ENCODE measurements around the gene ORAI2. TPM values are rescaled to one million over a fixed set of nuclear protein-coding genes. Genes with fewer than 3 reads are reported as not detected.
A peak's percentile ranks its signal among the peaks of the same experiment; 100 is the strongest.

ORAI2 gene
- polyA plus RNA-seq, 3 donors from 2014 or later = 73.5 to 125 (median 80.6) TPM

DNA sequence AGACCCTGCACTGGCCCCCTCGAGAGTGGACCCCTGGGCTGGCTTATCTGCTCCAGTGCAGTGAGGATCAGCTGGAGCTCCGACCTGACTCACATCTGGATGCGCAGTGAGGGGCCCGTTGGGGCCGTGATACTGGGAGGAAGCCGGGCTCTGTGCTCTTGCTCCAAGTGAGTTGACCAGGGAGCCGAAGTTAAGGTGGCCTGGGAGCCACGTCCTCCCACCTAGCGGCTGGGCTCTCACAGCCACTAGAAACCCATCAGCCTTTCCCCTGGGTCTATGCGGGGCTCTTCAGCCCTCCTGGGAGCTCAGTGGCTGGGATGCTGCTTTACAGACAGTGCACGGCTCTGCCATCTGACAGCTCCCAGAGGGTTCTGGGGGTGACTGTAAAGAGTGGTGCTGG is 22.2 kb downstream of the ORAI2 start:
- Mint-ChIP-seq H3K4me3 (no peak overlapping the region), H3K4me1 (peaks cover 0 to under 1% of the 10 kb centered on the region in 2 donors), H3K27me3 (ENCODE audit: low read depth in 3 of 3) (peaks cover 0 to 2% (median 0%) of the 10 kb centered on the region in 3 donors), H3K27ac (no peak overlapping the region), H3K36me3 (peaks cover 0 to 3% (median 1%) of the 10 kb centered on the region in 3 donors), H3K9me3 (no peaks in the 10 kb centered on the region)
- no peak for DNase-seq

DNA sequence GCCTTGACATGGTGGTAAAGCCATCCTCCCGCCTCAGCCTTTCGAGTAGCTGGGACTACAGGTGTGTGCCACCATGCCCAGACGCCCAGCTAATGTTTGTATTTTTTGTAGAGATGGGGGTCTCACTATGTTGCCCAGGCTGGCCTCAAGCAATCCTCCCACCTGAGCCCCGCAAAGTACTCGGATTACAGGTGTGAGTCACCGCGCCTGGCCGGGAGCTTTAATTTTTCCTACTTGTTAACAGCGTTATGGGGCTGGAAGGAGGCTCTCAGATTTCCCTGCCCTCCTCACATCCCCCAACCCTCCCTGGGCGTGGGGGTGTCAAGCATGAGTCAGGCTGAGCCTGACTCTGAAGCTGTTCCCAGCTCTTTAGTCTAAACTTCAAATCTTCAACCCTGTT is 23.0 kb downstream of the ORAI2 start:
- DNase-seq = no peak
- Mint-ChIP-seq H3K27me3 (ENCODE audit: low read depth in 3 of 3) (peaks cover 0 to 2% (median 0%) of the 10 kb centered on the region in 3 donors), H3K27ac (peak overlapping the region in 1 of 6 donors; percentile 50)

DNA sequence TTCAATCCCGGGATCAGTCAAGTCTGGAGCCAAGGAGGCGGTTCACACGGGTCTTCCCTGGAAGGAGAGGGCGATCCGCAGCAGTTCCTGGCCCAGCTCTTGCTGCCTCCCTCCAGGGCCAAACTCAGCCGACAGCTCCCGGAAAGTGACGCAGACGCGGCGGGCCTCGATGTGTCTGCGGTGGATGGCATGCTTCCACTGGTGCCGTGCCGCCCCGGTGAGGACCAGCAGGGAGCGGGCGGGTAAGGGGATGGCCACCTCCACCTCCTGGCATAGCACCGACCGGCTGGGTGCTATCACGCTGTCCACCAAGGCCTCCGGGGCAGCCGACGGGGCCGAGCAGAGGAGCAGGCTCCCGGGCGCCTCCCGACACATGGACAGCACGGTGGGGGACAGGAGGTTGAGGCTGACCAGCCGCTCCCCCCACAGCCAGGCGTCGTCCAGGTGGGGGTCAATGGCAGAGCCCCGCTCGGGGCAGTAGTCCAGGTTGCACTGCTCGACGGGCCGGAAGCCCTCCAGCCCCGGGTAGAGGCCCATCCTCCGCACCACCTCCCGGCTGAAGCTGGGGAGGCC is 24.1 kb downstream of the ORAI2 start:
- Mint-ChIP-seq H3K36me3 (peaks cover 0 to 4% (median 3%) of the 10 kb centered on the region in 3 donors), H3K27ac (no peak overlapping the region), H3K4me3 (no peak overlapping the region), H3K4me1 (peaks cover 6 to 10% of the 10 kb centered on the region in 2 donors), H3K9me3 (no peaks in the 10 kb centered on the region), H3K27me3 (ENCODE audit: low read depth in 3 of 3) (peaks cover 0 to 2% (median 0%) of the 10 kb centered on the region in 3 donors)
- no peak for DNase-seq

More for the DNA sequence above, 23.0 kb downstream of the ORAI2 start:
- Mint-ChIP-seq H3K9me3 (no peaks in the 10 kb centered on the region), H3K4me1 (peaks cover 0 to 5% of the 10 kb centered on the region in 2 donors), H3K36me3 (peaks cover 0 to 3% (median 3%) of the 10 kb centered on the region in 3 donors), H3K4me3 (no peak overlapping the region)

DNA sequence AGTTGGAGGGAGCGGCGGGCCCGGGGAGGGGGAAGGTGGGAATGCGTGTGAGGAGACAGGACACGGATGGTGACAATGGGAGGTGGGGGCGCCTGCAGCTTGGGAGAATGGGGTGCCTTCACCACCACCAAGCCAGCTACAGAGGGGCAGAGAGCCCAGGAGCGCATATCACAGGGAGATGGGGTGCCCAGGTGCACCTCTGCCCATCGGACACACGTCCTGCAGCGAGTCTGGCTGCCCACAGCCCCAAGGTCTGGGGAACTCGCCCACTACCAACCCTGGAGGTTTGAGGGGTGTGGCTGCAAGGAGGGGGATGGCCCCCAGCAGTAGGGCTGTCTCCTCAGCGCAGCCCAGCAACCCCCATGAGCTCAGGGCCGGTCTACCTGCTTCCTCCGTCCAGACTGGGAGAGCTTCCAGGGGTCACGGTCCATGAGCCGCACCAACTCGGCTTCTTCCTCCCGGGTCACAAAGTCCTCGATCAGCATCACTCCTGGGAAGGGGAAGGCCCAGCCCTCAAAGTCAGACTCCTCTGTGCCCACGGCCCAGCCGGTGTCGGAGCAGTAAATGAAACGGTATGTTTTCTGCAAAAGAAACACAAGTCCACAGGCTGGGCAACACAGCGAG is 26.0 kb downstream of the ORAI2 start:
- peaks cover 0 to 7% (median 3%) of the 10 kb centered on the region in 3 donors for H3K36me3 Mint-ChIP-seq
- no peak for DNase-seq
- peaks cover 0 to 5% (median 0%) of the 10 kb centered on the region in 3 donors for H3K27me3 Mint-ChIP-seq (ENCODE audit: low read depth in 3 of 3)
- no peak overlapping the region for H3K4me3 Mint-ChIP-seq
- H3K27ac Mint-ChIP-seq = no peak overlapping the region
- H3K4me1 Mint-ChIP-seq = peaks cover 18 to 24% of the 10 kb centered on the region in 2 donors
- no peaks in the 10 kb centered on the region for H3K9me3 Mint-ChIP-seq

DNA sequence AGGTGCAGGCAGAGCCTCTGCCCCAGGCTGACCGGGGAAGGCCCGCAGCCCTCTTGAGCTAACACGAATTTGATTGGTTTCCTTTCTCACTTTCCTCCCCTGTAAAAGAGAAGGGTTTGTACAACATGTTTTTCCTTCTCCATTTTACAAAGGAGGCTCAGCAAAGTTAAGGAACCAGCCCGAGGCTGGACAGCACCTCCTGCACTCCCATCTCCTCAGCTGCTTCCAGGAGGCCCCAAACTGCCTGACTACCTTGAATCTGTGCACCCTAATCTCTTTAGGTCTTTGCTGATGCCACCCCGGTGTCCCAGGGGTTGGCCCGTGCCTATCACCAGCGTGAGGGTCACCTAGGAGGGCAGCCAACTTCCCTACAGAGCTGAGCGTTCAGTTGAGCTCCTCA is 27.1 kb downstream of the ORAI2 start:
- Mint-ChIP-seq H3K4me1 (peaks cover 21 to 27% of the 10 kb centered on the region in 2 donors), H3K27me3 (ENCODE audit: low read depth in 3 of 3) (peaks cover 0 to 6% (median 0%) of the 10 kb centered on the region in 3 donors)

DNA sequence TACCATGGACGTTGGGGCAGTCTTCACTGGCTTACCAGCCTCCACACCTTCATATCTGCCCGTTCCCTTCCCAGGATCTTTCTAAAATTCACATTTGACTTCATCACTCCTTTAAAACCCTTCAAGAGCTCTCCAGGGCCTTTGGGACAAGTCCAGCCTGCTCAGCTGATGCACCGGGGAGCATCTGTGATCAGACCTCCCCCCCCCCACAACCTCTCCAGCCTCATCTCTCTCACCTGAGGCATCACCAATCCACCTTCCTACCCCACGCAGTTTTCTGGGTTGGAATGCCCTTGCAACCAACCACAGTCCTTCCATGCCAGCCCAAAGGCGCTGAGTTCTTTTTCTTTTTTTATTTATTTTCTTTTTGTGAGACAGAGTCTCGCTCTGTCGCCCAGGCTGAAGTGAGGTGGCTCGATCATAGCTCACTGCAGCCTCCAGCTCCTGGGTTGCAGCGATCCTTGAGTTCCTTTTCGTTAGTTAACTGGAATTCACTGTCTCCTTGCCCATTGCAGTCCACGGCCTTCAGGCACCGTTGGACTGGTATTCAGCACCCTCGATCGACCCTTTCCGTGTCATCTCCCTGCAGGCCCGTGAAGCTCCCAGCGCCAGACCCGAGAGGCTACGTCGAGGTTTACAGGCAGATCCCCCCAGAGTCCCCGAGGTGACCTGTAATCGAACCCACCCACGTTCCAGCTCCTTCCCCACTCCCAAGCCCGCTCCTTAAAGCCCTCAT is 30.6 kb downstream of the ORAI2 start:
- Mint-ChIP-seq H3K36me3 (peaks cover 0 to 3% (median 3%) of the 10 kb centered on the region in 3 donors), H3K27me3 (ENCODE audit: low read depth in 3 of 3) (peaks cover 0 to 7% (median 4%) of the 10 kb centered on the region in 3 donors), H3K4me3 (peak overlapping the region; percentile 86 to 95 (median 91)), H3K4me1 (peaks cover 35 to 44% of the 10 kb centered on the region in 2 donors), H3K27ac (peak overlapping the region; percentile 51 to 92 (median 76)), H3K9me3 (no peaks in the 10 kb centered on the region)
- no peak for DNase-seq

More for the DNA sequence above, 27.1 kb downstream of the ORAI2 start:
- peak overlapping the region in 1 of 6 donors; percentile 16 for H3K27ac Mint-ChIP-seq
- H3K9me3 Mint-ChIP-seq = no peaks in the 10 kb centered on the region
- H3K4me3 Mint-ChIP-seq = no peak overlapping the region
- peaks cover 0 to 3% (median 3%) of the 10 kb centered on the region in 3 donors for H3K36me3 Mint-ChIP-seq
- no peak for DNase-seq

DNA sequence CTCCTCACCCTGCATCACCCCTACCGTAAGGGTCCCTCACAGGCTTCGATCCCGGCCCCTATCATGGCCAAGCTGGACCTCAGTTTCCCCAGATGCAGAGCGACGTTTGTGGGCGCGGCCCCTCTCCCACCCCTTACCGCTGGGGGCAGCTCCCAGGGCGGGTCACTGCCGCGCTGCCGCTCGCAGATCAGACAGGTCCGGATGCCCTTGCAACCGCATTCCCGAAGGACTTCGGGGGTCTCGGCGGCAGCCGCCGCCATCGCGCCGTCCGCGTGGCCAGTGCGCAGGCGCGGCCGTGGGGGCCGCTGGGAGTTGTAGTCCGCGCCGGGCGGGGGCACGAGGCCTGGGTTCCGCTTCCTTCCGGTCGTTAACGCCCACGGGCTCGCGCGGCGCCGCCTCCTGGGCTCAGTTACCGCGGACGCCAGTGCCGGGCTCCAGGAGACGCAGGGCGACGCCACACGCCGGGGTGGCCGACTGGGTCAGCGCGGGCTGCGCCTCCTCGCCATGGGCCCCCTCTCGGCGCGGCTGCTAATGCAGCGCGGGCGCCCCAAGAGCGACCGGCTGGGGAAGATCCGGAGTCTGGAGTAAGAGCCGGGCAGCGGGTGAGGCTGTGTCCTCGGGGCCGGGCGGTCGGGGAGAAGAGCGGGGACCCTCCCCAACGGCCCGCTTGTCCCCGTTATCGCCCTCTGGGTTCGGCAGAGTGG is 31.4 kb downstream of the ORAI2 start, which contains the start of the genes ALKBH4 and LRWD1:
ALKBH4 (minus strand) TSS at position 287 of the 704 bp plus-strand sequence; CDS start at position 260, 27 bp downstream.
LRWD1 (plus strand) TSS at position 408 of the 704 bp plus-strand sequence; CDS start at position 505, 97 bp downstream.
- peaks cover 35 to 44% of the 10 kb centered on the region in 2 donors for H3K4me1 Mint-ChIP-seq
- H3K4me3 Mint-ChIP-seq = peak within 1 kb of the TSS; percentile 86 to 95 (median 91)
- H3K9me3 Mint-ChIP-seq = no peaks in the 10 kb centered on the region
- DNase-seq = peak; percentile 94 to 95 (median 94)
- peaks cover 0 to 6% (median 4%) of the 10 kb centered on the region in 3 donors for H3K27me3 Mint-ChIP-seq (ENCODE audit: low read depth in 3 of 3)
- H3K36me3 Mint-ChIP-seq = peaks cover 0 to 3% (median 3%) of the 10 kb centered on the region in 3 donors
- H3K27ac Mint-ChIP-seq = peak within 1 kb of the TSS; percentile 72 to 92 (median 78)

DNA sequence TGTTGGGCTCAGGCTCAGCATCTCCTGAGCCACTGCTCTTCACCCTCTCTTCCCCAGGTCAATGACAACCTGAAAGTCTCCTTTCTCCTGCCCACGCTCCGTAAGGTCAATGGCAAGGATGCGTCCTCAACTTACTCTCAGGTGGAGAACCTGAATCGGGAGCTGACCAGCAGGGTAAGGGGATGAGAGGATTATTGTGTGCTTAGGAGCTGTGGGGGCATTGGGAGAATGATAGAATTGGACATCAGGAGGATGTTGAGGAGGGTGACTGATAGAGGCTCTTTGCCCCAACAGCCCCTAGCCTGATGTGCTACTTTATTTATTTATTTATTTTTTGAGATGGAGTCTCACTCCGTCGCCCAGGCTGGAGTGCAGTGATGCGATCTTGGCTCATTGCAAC is 32.7 kb downstream of the ORAI2 start:
- peaks cover 0 to 7% (median 4%) of the 10 kb centered on the region in 3 donors for H3K27me3 Mint-ChIP-seq (ENCODE audit: low read depth in 3 of 3)
- H3K4me3 Mint-ChIP-seq = peak overlapping the region; percentile 80 to 95 (median 88)
- H3K27ac Mint-ChIP-seq = peak overlapping the region in 2 of 6 donors; percentile 56 to 84
- H3K9me3 Mint-ChIP-seq = no peaks in the 10 kb centered on the region
- peaks cover 30 to 44% of the 10 kb centered on the region in 2 donors for H3K4me1 Mint-ChIP-seq
- H3K36me3 Mint-ChIP-seq = peaks cover 0 to 3% (median 0%) of the 10 kb centered on the region in 3 donors
- DNase-seq = no peak

DNA sequence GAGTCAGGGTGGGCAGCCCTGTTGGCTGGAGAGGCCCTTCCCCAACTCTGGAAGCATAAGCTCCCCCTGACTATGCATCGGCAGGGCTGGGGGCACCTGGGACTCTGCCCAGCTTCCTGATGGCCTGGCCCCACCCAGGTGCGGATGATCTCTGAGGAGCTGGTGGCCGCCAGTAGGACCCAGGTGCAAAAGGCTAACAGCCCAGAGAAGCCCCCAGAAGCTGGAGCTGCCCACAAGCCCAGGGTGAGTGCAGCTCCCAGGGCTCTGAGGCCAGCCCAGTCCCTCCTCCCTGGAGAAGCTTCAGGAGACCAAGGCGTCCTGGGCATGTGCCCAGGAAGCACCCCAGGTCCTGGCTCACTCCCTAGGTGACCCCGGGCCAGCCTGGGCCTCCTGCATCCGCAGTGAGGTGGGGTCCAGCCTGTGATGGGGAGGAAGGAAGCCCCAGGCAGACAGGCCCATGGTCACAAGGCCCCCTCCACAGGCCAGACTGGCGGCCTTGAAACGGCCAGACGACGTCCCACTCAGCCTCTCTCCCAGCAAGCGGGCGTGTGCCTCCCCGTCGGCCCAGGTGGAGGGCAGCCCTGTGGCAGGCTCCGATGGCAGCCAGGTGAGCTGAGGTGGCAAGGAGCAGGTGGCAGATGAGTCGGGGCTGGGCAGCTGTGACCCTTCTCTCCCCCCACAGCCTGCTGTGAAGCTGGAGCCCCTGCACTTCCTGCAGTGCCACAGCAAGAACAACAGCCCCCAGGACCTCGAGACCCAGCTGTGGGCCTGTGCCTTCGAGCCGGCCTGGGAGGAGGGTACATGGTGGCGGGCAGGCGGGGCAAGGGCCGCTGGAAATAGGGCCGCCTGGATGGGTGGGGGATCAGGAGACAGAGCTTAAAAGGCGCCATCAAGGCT is 34.5 kb downstream of the ORAI2 start:
- no peaks in the 10 kb centered on the region for H3K9me3 Mint-ChIP-seq
- H3K27ac Mint-ChIP-seq = no peak overlapping the region
- no peak for DNase-seq
- H3K4me3 Mint-ChIP-seq = no peak overlapping the region
- peaks cover 26 to 30% of the 10 kb centered on the region in 2 donors for H3K4me1 Mint-ChIP-seq
- peaks cover 0 to 9% (median 4%) of the 10 kb centered on the region in 3 donors for H3K27me3 Mint-ChIP-seq (ENCODE audit: low read depth in 3 of 3)
- H3K36me3 Mint-ChIP-seq = peaks cover 0 to 4% (median 0%) of the 10 kb centered on the region in 3 donors

DNA sequence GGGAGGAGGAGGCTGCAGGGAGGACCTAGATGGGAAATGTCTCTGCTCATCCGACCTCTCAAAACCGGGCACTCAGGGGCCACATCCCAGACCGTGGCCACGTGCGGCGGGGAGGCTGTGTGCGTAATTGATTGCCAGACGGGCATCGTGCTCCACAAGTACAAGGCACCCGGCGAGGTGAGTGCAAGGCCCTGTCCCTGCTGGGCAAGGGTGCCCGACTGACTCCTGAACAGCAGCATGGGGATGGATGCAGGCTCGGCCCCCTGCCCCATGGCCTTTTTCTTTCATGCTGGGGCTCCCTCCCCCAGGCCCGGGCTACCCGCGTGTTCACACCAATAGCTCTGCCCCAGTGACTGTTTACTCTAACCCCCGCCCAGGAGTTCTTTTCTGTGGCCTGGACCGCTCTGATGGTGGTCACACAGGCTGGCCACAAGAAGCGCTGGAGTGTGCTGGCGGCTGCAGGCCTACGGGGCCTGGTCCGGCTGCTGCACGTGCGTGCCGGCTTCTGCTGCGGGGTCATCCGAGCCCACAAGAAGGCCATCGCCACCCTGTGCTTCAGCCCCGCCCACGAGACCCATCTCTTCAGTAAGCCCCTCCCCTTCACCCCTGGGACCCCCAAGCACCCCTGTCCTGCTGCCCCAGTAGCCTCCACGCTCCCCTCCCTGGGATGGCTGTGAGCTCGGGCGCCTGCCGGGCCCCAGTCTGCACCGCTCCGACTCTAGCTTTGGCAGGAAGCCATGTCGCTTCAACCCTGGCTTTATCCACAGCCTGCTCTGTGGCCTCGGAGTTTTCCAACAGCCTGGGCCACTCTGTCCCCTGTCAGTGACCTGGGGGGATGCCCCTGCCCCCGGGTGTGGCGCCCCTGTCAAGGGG is 35.3 kb downstream of the ORAI2 start:
- Mint-ChIP-seq H3K4me1 (peaks cover 23 to 26% of the 10 kb centered on the region in 2 donors), H3K9me3 (no peaks in the 10 kb centered on the region), H3K27ac (no peak overlapping the region), H3K27me3 (ENCODE audit: low read depth in 3 of 3) (peaks cover 0 to 9% (median 4%) of the 10 kb centered on the region in 3 donors), H3K36me3 (peaks cover 0 to 4% (median 0%) of the 10 kb centered on the region in 3 donors), H3K4me3 (no peak overlapping the region)
- no peak for DNase-seq

DNA sequence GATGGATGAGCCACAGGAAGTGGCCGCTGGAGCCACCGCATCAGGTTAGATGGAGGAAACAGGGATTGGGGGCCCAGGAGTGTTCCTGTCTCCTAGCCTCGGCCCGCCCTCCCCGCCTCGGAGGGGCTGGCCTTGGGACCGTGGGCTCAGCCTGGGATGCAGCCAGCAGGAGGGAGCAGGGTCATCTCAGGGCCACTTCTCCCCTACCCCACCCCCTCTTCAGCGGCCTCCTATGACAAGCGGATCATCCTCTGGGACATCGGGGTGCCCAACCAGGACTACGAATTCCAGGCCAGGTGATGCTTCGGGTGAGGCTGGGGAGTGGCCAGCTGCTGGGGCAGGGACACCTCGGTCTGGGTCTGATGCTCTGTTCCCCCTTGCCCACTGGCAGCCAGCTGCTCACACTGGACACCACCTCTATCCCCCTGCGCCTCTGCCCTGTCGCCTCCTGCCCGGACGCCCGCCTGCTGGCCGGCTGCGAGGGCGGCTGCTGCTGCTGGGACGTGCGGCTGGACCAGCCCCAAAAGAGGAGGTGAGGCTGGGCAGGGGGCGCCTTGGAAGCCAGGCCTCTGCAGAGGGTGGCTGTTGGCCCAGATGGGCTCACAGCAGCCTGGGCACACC is 36.1 kb downstream of the ORAI2 start:
- DNase-seq = no peak
- Mint-ChIP-seq H3K27me3 (ENCODE audit: low read depth in 3 of 3) (peaks cover 0 to 6% (median 4%) of the 10 kb centered on the region in 3 donors), H3K36me3 (peaks cover 0 to 4% (median 0%) of the 10 kb centered on the region in 3 donors), H3K27ac (no peak overlapping the region), H3K4me3 (no peak overlapping the region), H3K4me1 (peaks cover 16 to 20% of the 10 kb centered on the region in 2 donors), H3K9me3 (no peaks in the 10 kb centered on the region)
